ENCODE data around the gene IPCEF1. TPM values are rescaled to one million over a fixed set of nuclear protein-coding genes. Genes with fewer than 3 reads are reported as not detected.

Gene IPCEF1
- polyA plus RNA-seq, 2 of the 4 experiments (the other 2 are of a cell fraction): 0.01 TPM; not detected in 1

GRCh38 chr6:154230910-154231595 lies 125.5 kb downstream of the IPCEF1 start (continued):
- TF ChIP-seq HMGXB4 (CRISPR knock-in tag; IDR thresholded peaks at IDR 0.05; ENCODE audit: borderline replicate concordance): no peak

- WGBS (ENCODE audit: missing lambda C conversion rate): 66% methylated on average over 3 of the region's 3 CpGs
- no peak overlapping the region for H3K4me2 ChIP-seq
- H3K9me3 ChIP-seq: no peaks in the 10 kb centered on the region
- H3K4me1 ChIP-seq: no peaks in the 10 kb centered on the region
- POLR2A ChIA-PET: no interaction called here
- no peak for TF ChIP-seq ZC3H11A (IDR thresholded peaks at IDR 0.05)
- TF ChIP-seq PHF8 (IDR thresholded peaks at IDR 0.05; ENCODE audit: borderline replicate concordance, low read depth): no peak
- TF ChIP-seq ESRRA (IDR thresholded peaks at IDR 0.05; ENCODE audit: borderline replicate concordance, low read length): no peak
- TF ChIP-seq NPAS2 (CRISPR knock-in tag; IDR thresholded peaks at IDR 0.05; ENCODE audit: borderline replicate concordance): no peak
- no peak for TF ChIP-seq FOSB (CRISPR knock-in tag; IDR thresholded peaks at IDR 0.05)
- TF ChIP-seq HES2 (IDR thresholded peaks at IDR 0.05): no peak
- TF ChIP-seq USF2 (IDR thresholded peaks at IDR 0.05): no peak
- no peak for TF ChIP-seq ZFP36 (IDR thresholded peaks at IDR 0.05; ENCODE audit: borderline replicate concordance, partially characterized antibody)
- TF ChIP-seq FOXS1 (CRISPR knock-in tag; IDR thresholded peaks at IDR 0.05): no peak
- TF ChIP-seq HOXB13 (CRISPR knock-in tag; IDR thresholded peaks at IDR 0.05; ENCODE audit: low read depth): no peak
- TF ChIP-seq JUNB (IDR thresholded peaks at IDR 0.05): no peak
- no peak for TF ChIP-seq JUN (IDR thresholded peaks at IDR 0.05)
- TF ChIP-seq PBX3 (IDR thresholded peaks at IDR 0.05): no peak
- no peak for TF ChIP-seq KDM5A (IDR thresholded peaks at IDR 0.05)
- TF ChIP-seq POLR2AphosphoS2 (conservative IDR thresholded peaks at IDR 0.05; ENCODE audit: low read length): no peak
- no peak for TF ChIP-seq HOXB5 (CRISPR knock-in tag; IDR thresholded peaks at IDR 0.05)
- no peak for TF ChIP-seq POLR2A (IDR thresholded peaks at IDR 0.05; ENCODE audit: low read length)
- no peak for TF ChIP-seq HDAC2 (IDR thresholded peaks at IDR 0.05)
- TF ChIP-seq CBX8 (IDR thresholded peaks at IDR 0.05): no peak
- TF ChIP-seq MAX (IDR thresholded peaks at IDR 0.05): no peak
- no peak overlapping the region for H3K4me3 ChIP-seq
- DNase-seq (ENCODE audit: low read depth in 1 of 2, low spot score in 1 of 2) (no peak), ATAC-seq (no peak), FAIRE-seq (no peak)
- no peak overlapping the region for H3K27ac ChIP-seq
- CTCF ChIA-PET: no interaction called here
Observed at GRCh38 chr6:154230393-154230792, 126.2 kb downstream of the IPCEF1 start.

GRCh38 chr6:154229786-154230185 lies 126.8 kb downstream of the IPCEF1 start:
- 48% methylated on average over 6 of the region's 6 CpGs for WGBS (ENCODE audit: missing lambda C conversion rate)
- no peak overlapping the region for H3K27ac ChIP-seq
- no peak for ATAC-seq
- POLR2A ChIA-PET: no interaction called here
- 0 out of 3 replicates have a peak overlapping the region, but pooled peaks have one; percentile 21 for H3K4me2 ChIP-seq
- DNase-seq (ENCODE audit: low read depth in 1 of 2, low spot score in 1 of 2): no peak
- H3K4me3 ChIP-seq: no peak overlapping the region
- TF ChIP-seq ZNF302 (CRISPR knock-in tag; IDR thresholded peaks at IDR 0.05): no peak
- no peak for TF ChIP-seq RAD21 (conservative IDR thresholded peaks at IDR 0.05 in 1 of 2, IDR thresholded peaks at IDR 0.05 in 1 of 2)
- no peak for TF ChIP-seq RNF2 (IDR thresholded peaks at IDR 0.05; ENCODE audit: borderline replicate concordance, low read depth)
- no peak for FAIRE-seq
- H3K4me1 ChIP-seq: no peaks in the 10 kb centered on the region
- H3K9me3 ChIP-seq: no peaks in the 10 kb centered on the region
- CTCF ChIA-PET: no interaction called here
